ENCODE data around the gene PI4KA.

GRCh38 chr22:20829491-20830134, 29.0 kb downstream of the PI4KA start:
- TF ChIP-seq POLR2A (IDR thresholded peaks at IDR 0.05; ENCODE audit: low read depth, low read length) (no peak), TAF1 (IDR thresholded peaks at IDR 0.05; ENCODE audit: borderline replicate concordance, low read depth, low read length) (no peak)

All from GM12892 (cell line).